A673 (cell line): ENCODE measurements around the gene CDK2. TPM values are rescaled to one million over a fixed set of nuclear protein-coding genes. Genes with fewer than 3 reads are reported as not detected.

ENCODE experiments used
- BruUV-seq: library from RNA; stranded (reverse); fragments of 400-500 nt; replicated peaks from 2 replicates; lab custom pipeline; 2021; lab: Mats Ljungman, UMichigan
- CTCF ChIA-PET: fragments of 300-600 bp; sonication (Branson Sonifier 250); formaldehyde crosslinking; loops from one replicate; lab custom pipeline; 2022; ENCODE audit warnings: antibody characterized with exemption; lab: Charles Lee
- POLR2A ChIA-PET: fragments of 300-600 bp; sonication (Branson Sonifier 250); formaldehyde crosslinking; loops from one replicate; lab custom pipeline; 2022; ENCODE audit warnings: antibody characterized with exemption; ENCODE audit not compliant: low non-redundant PET; lab: Charles Lee
- DNase-seq: peaks from one replicate; pipeline ENCODE4 v3.0.0-alpha.2; 2015; ENCODE audit warnings: low spot score
- H3K27ac ChIP-seq: fragments of 200-600 bp; sonication (generic); 2 replicates; pipeline ENCODE4 v1.5.1; 2016; ENCODE audit warnings: mixed run types, low read depth, mild to moderate bottlenecking, mixed read lengths, antibody characterized with exemption, low read length; ENCODE audit not compliant: poor library complexity, severe bottlenecking
- H3K27me3 ChIP-seq: fragments of 200-600 bp; sonication (generic); replicated peaks from 2 replicates; pipeline ENCODE4 v1.6.1; 2017; ENCODE audit warnings: mixed run types, low read depth, mild to moderate bottlenecking, mixed read lengths, antibody characterized with exemption, low read length; ENCODE audit not compliant: insufficient read depth, poor library complexity
- H3K36me3 ChIP-seq: fragments of 200-600 bp; sonication (generic); 2 replicates; pipeline ENCODE4 v1.6.1; 2016; ENCODE audit warnings: mixed run types, mild to moderate bottlenecking, mixed read lengths, antibody characterized with exemption, low read length; ENCODE audit not compliant: insufficient read depth, poor library complexity, severe bottlenecking
- H3K4me1 ChIP-seq: fragments of 200-600 bp; sonication (generic); 2 replicates; pipeline ENCODE4 v1.6.1; 2017; ENCODE audit warnings: mixed run types, mild to moderate bottlenecking, mixed read lengths, antibody characterized with exemption, low read length; ENCODE audit not compliant: insufficient read depth, poor library complexity, severe bottlenecking
- H3K4me3 ChIP-seq: fragments of 200-600 bp; sonication (generic); 2 replicates; pipeline ENCODE4 v1.5.1; 2016; ENCODE audit warnings: low read depth, mixed run types, mild to moderate bottlenecking, mixed read lengths, low read length; ENCODE audit not compliant: poor library complexity, severe bottlenecking
- H3K9me3 ChIP-seq: fragments of 200-600 bp; sonication (generic); 2 replicates; pipeline ENCODE4 v1.6.1; 2016; ENCODE audit warnings: mixed run types, low read depth, mild to moderate bottlenecking, mixed read lengths, antibody characterized with exemption, low read length; ENCODE audit not compliant: poor library complexity, severe bottlenecking
- CTCF ChIP-seq: fragments of 300-800, 200-600 bp; sonication (generic); conservative IDR thresholded peaks from 2 replicates; pipeline ENCODE4 v1.5.1; 2017; ENCODE audit warnings: low read depth, mild to moderate bottlenecking, antibody characterized with exemption, low read length, moderate library complexity, mixed read lengths
- EZH2 ChIP-seq: fragments of 200-600 bp; sonication (generic); IDR thresholded peaks from 2 replicates; pipeline ENCODE4 v1.6.1; 2017; ENCODE audit warnings: borderline replicate concordance, low read depth, mild to moderate bottlenecking, mixed read lengths, antibody characterized with exemption, low read length; ENCODE audit not compliant: poor library complexity, severe bottlenecking
- intact Hi-C: fragments of 100-400 bp; cut with micrococcal nuclease; formaldehyde crosslinking; loops from one replicate; pipeline ENCODE4 v1.10.0; 2022; ENCODE audit not compliant: unreplicated experiment
- total RNA-seq: library from RNA; stranded (reverse); gene quantifications from 2 replicates; pipeline ENCODE4 v1.2.3, GENCODE V29; 2021

Gene CDK2
- total RNA-seq, 1 experiment from 2014 or later, result 103 TPM

- no peak overlapping the region for H3K27ac ChIP-seq
- TF ChIP-seq EZH2, result no peak
- TF ChIP-seq CTCF, result no peak
- no peak overlapping the region for H3K4me3 ChIP-seq
- no TSS peak for BruUV-seq
- H3K36me3 ChIP-seq, result no peaks in the 10 kb centered on the region
- intact Hi-C loops, result no loop called here
- CTCF ChIA-PET, result interaction anchor here (1.0 kb wide), 1 partner anchor 17 kb away, joined by 5 read pairs; no protein-coding TSS in a partner anchor
- no peak for DNase-seq
- H3K9me3 ChIP-seq, result no peaks in the 10 kb centered on the region
- H3K4me1 ChIP-seq, result no peaks in the 10 kb centered on the region
- H3K27me3 ChIP-seq, result no peaks in the 10 kb centered on the region
- POLR2A ChIA-PET, result no interaction called here
Measured at GRCh38 chr12:55957106-55957859, 9.3 kb upstream of the CDK2 start.

GRCh38 chr12:55963760-55964159, 2.9 kb upstream of the CDK2 start:
- POLR2A ChIA-PET, result no interaction called here
- Histone ChIP-seq H3K4me3 (no peak overlapping the region), H3K36me3 (peaks cover 8% of the 10 kb centered on the region), H3K27me3 (no peaks in the 10 kb centered on the region), H3K9me3 (no peaks in the 10 kb centered on the region), H3K4me1 (peaks cover 20% of the 10 kb centered on the region), H3K27ac (no peak overlapping the region)
- BruUV-seq, result no TSS peak
- CTCF ChIA-PET, result interaction anchor here (0.6 kb wide), 1 partner anchor 34 kb away, joined by 3 read pairs; no protein-coding TSS in a partner anchor
- intact Hi-C loops, result no loop called here
- TF ChIP-seq CTCF, result no peak
- DNase-seq, result no peak

GRCh38 chr12:55965240-55965639, 1.4 kb upstream of the CDK2 start:
- Histone ChIP-seq H3K27me3 (no peaks in the 10 kb centered on the region), H3K36me3 (peaks cover 17% of the 10 kb centered on the region), H3K9me3 (no peaks in the 10 kb centered on the region), H3K4me1 (peaks cover 21% of the 10 kb centered on the region), H3K4me3 (no peak overlapping the region), H3K27ac (no peak overlapping the region)
- ChIA-PET CTCF (no interaction called here), POLR2A (no interaction called here)
- intact Hi-C loops, result no loop called here
- TF ChIP-seq CTCF (no peak), EZH2 (no peak)
- DNase-seq, result no peak
- no TSS peak for BruUV-seq
